ENCODE measurements around the gene SPCS2. TPM values are rescaled to one million over a fixed set of nuclear protein-coding genes. Genes with fewer than 3 reads are reported as not detected.

The SPCS2 gene
- total RNA-seq, 3 donors from 2014 or later (not counting 1 experiment from before 2014, with no cell fraction given), result 76.9 to 117 (median 106) TPM

DNA sequence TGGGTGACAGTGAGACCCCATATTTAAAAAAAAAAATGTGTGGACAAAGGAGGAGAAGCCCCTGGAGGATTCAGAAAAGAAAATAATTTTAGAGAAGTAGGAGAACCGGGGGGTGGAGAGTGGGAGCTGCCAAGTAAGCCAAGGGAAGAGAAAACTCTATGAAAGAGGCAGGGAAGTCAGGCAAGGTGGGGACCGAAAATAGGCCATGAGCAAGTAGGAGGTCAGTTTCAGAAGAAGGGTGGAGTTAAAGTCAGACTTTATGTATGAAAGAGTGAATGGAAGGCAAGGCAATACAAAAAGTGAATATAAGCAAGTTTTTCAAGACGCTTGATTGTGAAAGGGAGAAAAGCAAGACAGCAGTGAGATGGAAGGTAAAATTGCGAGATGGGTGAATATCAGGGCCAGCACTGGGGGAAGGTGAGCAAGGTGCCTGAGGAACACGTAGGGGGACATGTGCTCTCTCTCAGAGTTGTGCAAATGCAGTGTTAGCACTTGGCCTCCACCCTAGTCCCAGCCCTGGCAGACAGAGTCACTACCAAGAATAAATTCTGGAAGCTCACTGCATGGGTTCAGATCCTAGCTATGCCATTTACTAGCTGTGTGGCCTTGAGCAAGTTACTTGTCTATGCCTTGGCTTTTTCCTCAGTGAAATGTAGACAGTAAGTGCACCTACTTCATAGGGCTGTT lies 6.8 kb upstream of the SPCS2 start:
- intact Hi-C loops (cut with micrococcal nuclease), result no loop called here
- peaks cover 7% of the 10 kb centered on the region for H3K36me3 Mint-ChIP-seq
- no peaks in the 10 kb centered on the region for H3K9me3 Mint-ChIP-seq

DNA sequence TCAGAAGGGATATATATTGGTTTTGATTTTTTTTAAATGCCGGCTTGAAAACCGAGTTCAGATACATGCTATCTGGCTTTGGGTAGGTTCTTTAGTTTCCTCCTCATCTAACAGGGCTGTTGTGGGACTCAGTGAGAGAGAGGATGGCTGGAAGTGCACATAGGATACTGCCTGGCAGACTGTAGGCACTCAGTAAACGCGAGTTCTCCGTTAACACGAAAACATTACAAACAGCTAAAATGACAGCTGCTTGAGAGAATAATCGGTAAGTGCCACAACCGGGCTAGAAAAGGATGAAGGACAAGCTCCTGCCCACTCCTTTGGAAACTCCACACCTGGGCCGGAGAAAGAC lies 544 bp upstream of the SPCS2 start:
- Histone ChIP-seq H3K9me3 (ENCODE audit: control insufficient read depth, insufficient read depth, low read length) (no peaks in the 10 kb centered on the region), H3K4me3 (ENCODE audit: low read length) (peak overlapping the region; percentile 88), H3K27me3 (ENCODE audit: control insufficient read depth, insufficient read depth, low read length) (no peaks in the 10 kb centered on the region), H3K27ac (ENCODE audit: low read length) (peak overlapping the region; percentile 95), H3K36me3 (ENCODE audit: control insufficient read depth, insufficient read depth, low read length) (peaks cover 3% of the 10 kb centered on the region), H3K4me1 (ENCODE audit: control insufficient read depth, insufficient read depth, low read length) (peaks cover 24% of the 10 kb centered on the region)
- H3K9me3 Mint-ChIP-seq, result no peaks in the 10 kb centered on the region
- peak overlapping the region; percentile 97 for H3K27ac Mint-ChIP-seq
- no peaks in the 10 kb centered on the region for H3K27me3 Mint-ChIP-seq (ENCODE audit: low read depth in 2 of 2)
- H3K4me1 Mint-ChIP-seq, result peaks cover 46 to 49% of the 10 kb centered on the region in 2 donors
- peak overlapping the region; percentile 99 for H3K4me3 Mint-ChIP-seq
- peak in 2 of 3 donors; percentile 1 to 4 for ATAC-seq
- intact Hi-C loops (cut with micrococcal nuclease), result no loop called here
- DNase-seq, result no peak
- no peaks in the 10 kb centered on the region for H3K36me3 Mint-ChIP-seq
- 0% methylated on average over 8 of the region's 9 CpGs for WGBS (ENCODE audit: insufficient coverage)
- TF ChIP-seq, protein P1, sequence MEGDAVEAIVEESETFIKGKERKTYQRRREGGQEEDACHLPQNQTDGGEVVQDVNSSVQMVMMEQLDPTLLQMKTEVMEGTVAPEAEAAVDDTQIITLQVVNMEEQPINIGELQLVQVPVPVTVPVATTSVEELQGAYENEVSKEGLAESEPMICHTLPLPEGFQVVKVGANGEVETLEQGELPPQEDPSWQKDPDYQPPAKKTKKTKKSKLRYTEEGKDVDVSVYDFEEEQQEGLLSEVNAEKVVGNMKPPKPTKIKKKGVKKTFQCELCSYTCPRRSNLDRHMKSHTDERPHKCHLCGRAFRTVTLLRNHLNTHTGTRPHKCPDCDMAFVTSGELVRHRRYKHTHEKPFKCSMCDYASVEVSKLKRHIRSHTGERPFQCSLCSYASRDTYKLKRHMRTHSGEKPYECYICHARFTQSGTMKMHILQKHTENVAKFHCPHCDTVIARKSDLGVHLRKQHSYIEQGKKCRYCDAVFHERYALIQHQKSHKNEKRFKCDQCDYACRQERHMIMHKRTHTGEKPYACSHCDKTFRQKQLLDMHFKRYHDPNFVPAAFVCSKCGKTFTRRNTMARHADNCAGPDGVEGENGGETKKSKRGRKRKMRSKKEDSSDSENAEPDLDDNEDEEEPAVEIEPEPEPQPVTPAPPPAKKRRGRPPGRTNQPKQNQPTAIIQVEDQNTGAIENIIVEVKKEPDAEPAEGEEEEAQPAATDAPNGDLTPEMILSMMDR (IDR thresholded peaks at IDR 0.05), result no peak

More for the DNA sequence above, 6.8 kb upstream of the SPCS2 start:
- no peak for DNase-seq
- no peak for ATAC-seq
- Histone ChIP-seq H3K9me3 (ENCODE audit: control insufficient read depth, insufficient read depth, low read length) (no peaks in the 10 kb centered on the region), H3K4me1 (ENCODE audit: control insufficient read depth, insufficient read depth, low read length) (no peaks in the 10 kb centered on the region), H3K4me3 (ENCODE audit: low read length) (no peak overlapping the region), H3K27ac (ENCODE audit: low read length) (no peak overlapping the region), H3K36me3 (ENCODE audit: control insufficient read depth, insufficient read depth, low read length) (peaks cover 7% of the 10 kb centered on the region), H3K27me3 (ENCODE audit: control insufficient read depth, insufficient read depth, low read length) (no peaks in the 10 kb centered on the region)
- Mint-ChIP-seq H3K27ac (no peak overlapping the region), H3K4me1 (no peaks in the 10 kb centered on the region), H3K27me3 (ENCODE audit: low read depth in 2 of 2) (no peaks in the 10 kb centered on the region), H3K4me3 (no peak overlapping the region)
- WGBS (ENCODE audit: insufficient coverage), result 94% methylated on average over 5 of the region's 5 CpGs
- TF ChIP-seq, protein P1 (IDR thresholded peaks at IDR 0.05), result no peak

DNA sequence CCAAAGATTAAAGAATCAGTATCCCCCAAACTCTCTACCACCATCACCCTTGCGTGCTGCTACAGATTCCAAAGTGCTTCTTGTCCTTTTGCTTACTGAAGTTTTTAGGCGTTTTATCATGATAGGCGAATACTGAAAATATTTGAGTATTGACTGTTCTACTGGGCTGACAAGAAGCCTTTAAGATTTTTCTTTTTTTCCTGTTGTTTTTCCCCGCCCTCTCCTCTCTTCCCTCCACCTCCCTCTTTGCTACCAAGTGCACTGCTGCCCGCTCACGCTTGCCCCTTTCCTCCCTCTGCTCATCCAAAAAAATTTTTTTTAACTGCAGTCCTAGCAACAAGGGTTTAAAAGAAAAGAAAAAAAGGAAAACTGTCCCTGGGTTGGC lies 679 bp downstream of the SPCS2 start:
- Mint-ChIP-seq H3K36me3 (no peaks in the 10 kb centered on the region), H3K27ac (peak overlapping the region; percentile 97), H3K9me3 (no peaks in the 10 kb centered on the region), H3K27me3 (ENCODE audit: low read depth in 2 of 2) (no peaks in the 10 kb centered on the region), H3K4me3 (peak overlapping the region; percentile 99), H3K4me1 (peaks cover 58 to 61% of the 10 kb centered on the region in 2 donors)
- Histone ChIP-seq H3K36me3 (ENCODE audit: control insufficient read depth, insufficient read depth, low read length) (peaks cover 4% of the 10 kb centered on the region), H3K27me3 (ENCODE audit: control insufficient read depth, insufficient read depth, low read length) (no peaks in the 10 kb centered on the region), H3K27ac (ENCODE audit: low read length) (peak overlapping the region; percentile 95), H3K4me1 (ENCODE audit: control insufficient read depth, insufficient read depth, low read length) (peaks cover 24% of the 10 kb centered on the region), H3K4me3 (ENCODE audit: low read length) (peak overlapping the region; percentile 88), H3K9me3 (ENCODE audit: control insufficient read depth, insufficient read depth, low read length) (no peaks in the 10 kb centered on the region)
- intact Hi-C loops (cut with micrococcal nuclease), result loop anchor here (1.0 kb wide), 1 partner anchor 39 kb away; the partner anchor contains the start of gene NEU3
- WGBS (ENCODE audit: insufficient coverage), result 0% methylated on average over 6 of the region's 6 CpGs
- no peak for DNase-seq
- no peak for ATAC-seq
- TF ChIP-seq, protein P1 (IDR thresholded peaks at IDR 0.05), result no peak
